Smooth muscle cell (in vitro differentiated cells): ENCODE results near the gene LRP1B. TPM values are rescaled to one million over a fixed set of nuclear protein-coding genes. Genes with fewer than 3 reads are reported as not detected.

Experiments used
- DNase-seq: peaks from one replicate; lab custom pipeline; 2025; ENCODE audit not compliant: unreplicated experiment; lab: John Stamatoyannopoulos, UW
- H2AFZ ChIP-seq: fragments of 200-600 bp; sonication (generic); 2 replicates; pipeline ENCODE4 v1.6.0; 2016; ENCODE audit warnings: antibody characterized with exemption, low read depth, mild to moderate bottlenecking
- H3F3A ChIP-seq: fragments of 200-600 bp; sonication (generic); 2 replicates; pipeline ENCODE4 v1.6.0; 2017; ENCODE audit warnings: antibody characterized with exemption, low read depth
- H3K27ac ChIP-seq: fragments of 200-600 bp; sonication (generic); 2 replicates; pipeline ENCODE4 v1.5.1; 2016; ENCODE audit warnings: low read depth, mild to moderate bottlenecking
- H3K27me3 ChIP-seq: fragments of 200-600 bp; sonication (generic); 2 replicates; pipeline ENCODE4 v1.6.1; 2016; ENCODE audit warnings: low read depth, mild to moderate bottlenecking
- H3K36me3 ChIP-seq: fragments of 200-600 bp; sonication (generic); 2 replicates; pipeline ENCODE4 v1.5.1; 2016; ENCODE audit warnings: low read depth
- H3K4me1 ChIP-seq: fragments of 200-600 bp; sonication (generic); 2 replicates; pipeline ENCODE4 v1.5.1; 2016; ENCODE audit warnings: low read depth
- H3K4me2 ChIP-seq: fragments of 200-600 bp; sonication (generic); 2 replicates; pipeline ENCODE4 v1.6.0; 2016; ENCODE audit warnings: mild to moderate bottlenecking
- H3K4me3 ChIP-seq: fragments of 200-600 bp; sonication (generic); 2 replicates; pipeline ENCODE4 v1.5.1; 2016; ENCODE audit warnings: mild to moderate bottlenecking
- H3K79me2 ChIP-seq: fragments of 200-600 bp; sonication (generic); 2 replicates; pipeline ENCODE4 v1.6.0; 2016; ENCODE audit warnings: low read depth, mild to moderate bottlenecking
- H3K9ac ChIP-seq: fragments of 200-600 bp; sonication (generic); 2 replicates; pipeline ENCODE4 v1.6.0; 2016; ENCODE audit warnings: low read depth
- H3K9me3 ChIP-seq: fragments of 200-600 bp; sonication (generic); replicated peaks from 2 replicates; pipeline ENCODE4 v1.5.1; 2016; ENCODE audit warnings: low read depth
- H4K20me1 ChIP-seq: fragments of 200-600 bp; sonication (generic); 2 replicates; pipeline ENCODE4 v1.6.0; 2016; ENCODE audit warnings: low read depth
- WGBS: methylation state at CpG from one replicate; pipeline ENCODE4 v1.1.7; 2016; ENCODE audit warnings: low lambda C conversion rate; 5-methylcytosine and 5-hydroxymethylcytosine counted together
- polyA plus RNA-seq: library from polyadenylated mRNA; unstranded; fragments of >200 nt; fragmentation: Nextera tagmentation; extraction: Ambion mirVana; gene quantifications from 2 replicates; pipeline ENCODE4 v1.2.1, GENCODE V29; 2016
- total RNA-seq: library from RNA; depleted of rRNA; stranded (reverse); fragments of >200 nt; gene quantifications from 2 replicates; pipeline ENCODE4 v1.2.3, GENCODE V29; 2014
- TF ChIP-seq, protein P1 (sequence below): fragments of 200-600 bp; sonication (generic); IDR thresholded peaks from 2 replicates; pipeline ENCODE4 v1.5.1; 2017; ENCODE audit warnings: borderline replicate concordance, mild to moderate bottlenecking, antibody characterized with exemption; ENCODE audit not compliant: insufficient read depth, poor library complexity, severe bottlenecking

The LRP1B gene
- total and polyA plus RNA-seq, 2 experiments from 2014 or later, result 0.08 to 2.9 TPM

DNA sequence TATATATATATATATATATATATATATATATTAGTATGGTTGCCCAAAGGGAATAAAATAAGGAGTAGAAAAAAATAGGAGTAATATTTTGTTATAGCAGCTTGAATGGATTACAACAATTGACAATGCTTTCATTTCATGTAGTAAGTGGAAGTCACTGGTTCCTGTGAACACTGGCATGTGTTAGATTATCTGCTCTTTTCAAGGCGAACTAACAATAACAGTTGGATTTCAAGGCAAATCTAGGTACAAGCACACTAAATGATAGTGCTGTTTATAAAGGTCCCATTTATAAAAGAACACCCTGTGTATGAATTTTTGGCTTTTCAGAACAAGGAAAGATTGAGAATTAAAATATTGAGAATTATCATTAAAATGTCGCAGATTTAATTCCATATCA lies 1535.7 kb downstream of the LRP1B start:
- no peaks in the 10 kb centered on the region for H3K4me1 ChIP-seq
- no peak overlapping the region for H3K4me3 ChIP-seq
- H4K20me1 ChIP-seq, result no peaks in the 10 kb centered on the region
- H2AFZ ChIP-seq, result no peak overlapping the region
- no peak overlapping the region for H3K27ac ChIP-seq
- H3K4me2 ChIP-seq, result no peak overlapping the region
- no peaks in the 10 kb centered on the region for H3F3A ChIP-seq
- TF ChIP-seq, protein P1, sequence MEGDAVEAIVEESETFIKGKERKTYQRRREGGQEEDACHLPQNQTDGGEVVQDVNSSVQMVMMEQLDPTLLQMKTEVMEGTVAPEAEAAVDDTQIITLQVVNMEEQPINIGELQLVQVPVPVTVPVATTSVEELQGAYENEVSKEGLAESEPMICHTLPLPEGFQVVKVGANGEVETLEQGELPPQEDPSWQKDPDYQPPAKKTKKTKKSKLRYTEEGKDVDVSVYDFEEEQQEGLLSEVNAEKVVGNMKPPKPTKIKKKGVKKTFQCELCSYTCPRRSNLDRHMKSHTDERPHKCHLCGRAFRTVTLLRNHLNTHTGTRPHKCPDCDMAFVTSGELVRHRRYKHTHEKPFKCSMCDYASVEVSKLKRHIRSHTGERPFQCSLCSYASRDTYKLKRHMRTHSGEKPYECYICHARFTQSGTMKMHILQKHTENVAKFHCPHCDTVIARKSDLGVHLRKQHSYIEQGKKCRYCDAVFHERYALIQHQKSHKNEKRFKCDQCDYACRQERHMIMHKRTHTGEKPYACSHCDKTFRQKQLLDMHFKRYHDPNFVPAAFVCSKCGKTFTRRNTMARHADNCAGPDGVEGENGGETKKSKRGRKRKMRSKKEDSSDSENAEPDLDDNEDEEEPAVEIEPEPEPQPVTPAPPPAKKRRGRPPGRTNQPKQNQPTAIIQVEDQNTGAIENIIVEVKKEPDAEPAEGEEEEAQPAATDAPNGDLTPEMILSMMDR, result no peak
- H3K27me3 ChIP-seq, result no peaks in the 10 kb centered on the region
- H3K9me3 ChIP-seq, result no peaks in the 10 kb centered on the region
- no peaks in the 10 kb centered on the region for H3K79me2 ChIP-seq
- no peaks in the 10 kb centered on the region for H3K36me3 ChIP-seq
- no peak for DNase-seq
- H3K9ac ChIP-seq, result no peak overlapping the region
- 96% methylated on average over 2 of the region's 2 CpGs for WGBS

DNA sequence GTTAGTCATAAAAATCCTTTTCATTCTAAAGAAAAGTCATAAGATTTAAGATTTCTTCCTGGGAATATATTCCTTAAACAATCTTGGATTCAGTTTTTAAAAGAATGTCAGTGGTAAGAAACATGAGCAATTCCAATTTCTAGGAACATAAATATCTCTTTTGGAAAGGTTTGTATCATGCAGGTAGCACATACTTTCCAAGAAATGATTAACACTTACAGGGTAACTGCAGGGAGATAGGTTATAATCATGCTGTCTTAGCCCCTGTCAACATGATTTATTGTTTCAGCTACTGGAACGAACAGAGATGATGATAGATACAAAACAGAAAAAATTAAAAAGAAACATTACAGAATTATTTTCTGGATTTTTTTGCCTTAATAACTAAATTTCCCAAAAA lies 1537.7 kb downstream of the LRP1B start:
- TF ChIP-seq, protein P1, result no peak
- Histone ChIP-seq H3K9me3 (no peaks in the 10 kb centered on the region), H3K4me3 (no peak overlapping the region), H3K27me3 (no peaks in the 10 kb centered on the region), H3F3A (no peaks in the 10 kb centered on the region), H3K79me2 (no peaks in the 10 kb centered on the region), H3K9ac (no peak overlapping the region), H3K27ac (no peak overlapping the region), H3K4me1 (no peaks in the 10 kb centered on the region), H3K36me3 (no peaks in the 10 kb centered on the region), H3K4me2 (no peak overlapping the region), H2AFZ (no peak overlapping the region), H4K20me1 (no peaks in the 10 kb centered on the region)
- 61% methylated on average over 1 of the region's 1 CpG for WGBS
- DNase-seq, result no peak

DNA sequence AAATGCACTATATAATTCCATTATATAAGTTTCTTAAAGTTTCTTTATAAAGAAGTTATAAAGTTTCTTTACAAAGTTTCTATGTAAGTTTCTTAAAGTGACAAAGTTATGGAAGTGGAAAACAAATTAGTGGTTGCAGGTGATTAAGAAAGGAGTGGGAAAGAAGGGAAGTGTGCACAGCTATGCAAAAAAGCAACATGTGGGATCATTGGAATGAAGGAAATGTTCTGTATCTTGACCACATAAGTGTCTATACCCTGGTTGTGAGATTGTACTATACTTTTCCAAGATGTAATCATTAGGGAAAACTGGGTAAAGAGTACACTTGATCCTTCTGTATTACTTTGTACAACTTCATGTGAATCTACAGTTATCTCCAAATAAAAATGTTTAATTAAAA lies 1541.1 kb downstream of the LRP1B start:
- no peaks in the 10 kb centered on the region for H3K27me3 ChIP-seq
- no peaks in the 10 kb centered on the region for H3K36me3 ChIP-seq
- H3K4me2 ChIP-seq, result no peak overlapping the region
- no peak overlapping the region for H2AFZ ChIP-seq
- TF ChIP-seq, protein P1, result no peak
- H3K79me2 ChIP-seq, result no peaks in the 10 kb centered on the region
- no peak for DNase-seq
- H3K27ac ChIP-seq, result no peak overlapping the region
- no peaks in the 10 kb centered on the region for H3K4me1 ChIP-seq
- no peak overlapping the region for H3K9ac ChIP-seq
- no peak overlapping the region for H3K4me3 ChIP-seq
- H3F3A ChIP-seq, result no peaks in the 10 kb centered on the region
- no peaks in the 10 kb centered on the region for H4K20me1 ChIP-seq
- H3K9me3 ChIP-seq, result no peaks in the 10 kb centered on the region

DNA sequence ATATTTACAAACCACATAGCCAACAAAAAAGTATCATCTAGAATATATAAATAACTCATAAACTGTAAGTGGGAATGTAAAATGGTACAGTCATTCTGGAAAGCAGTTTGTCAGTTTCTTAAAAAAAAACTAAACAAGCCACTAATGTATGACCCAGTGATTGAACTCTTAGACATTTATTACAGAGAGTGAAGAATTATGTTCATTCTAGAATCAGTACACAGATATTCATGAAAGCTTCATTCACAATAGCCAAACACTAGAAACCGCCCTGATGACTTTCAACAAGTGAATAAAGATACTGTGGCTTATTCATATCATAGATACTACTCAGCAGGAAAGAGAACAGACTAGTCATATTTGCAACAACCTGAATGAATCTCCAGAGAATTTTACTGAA lies 1541.5 kb downstream of the LRP1B start:
- Histone ChIP-seq H3K4me1 (no peaks in the 10 kb centered on the region), H3K27ac (no peak overlapping the region), H3K4me2 (no peak overlapping the region), H3F3A (no peaks in the 10 kb centered on the region), H3K4me3 (no peak overlapping the region), H2AFZ (no peak overlapping the region), H4K20me1 (no peaks in the 10 kb centered on the region), H3K36me3 (no peaks in the 10 kb centered on the region), H3K27me3 (no peaks in the 10 kb centered on the region), H3K9me3 (no peaks in the 10 kb centered on the region), H3K9ac (no peak overlapping the region), H3K79me2 (no peaks in the 10 kb centered on the region)
- DNase-seq, result no peak
- 92% methylated on average over 1 of the region's 1 CpG for WGBS
- TF ChIP-seq, protein P1, result no peak
